IPS-NIHi11 (cell line): ENCODE results near the gene PRKCD.

Experiments
- DNase-seq: peaks from one replicate; pipeline ENCODE4 v3.0.0; 2012; ENCODE audit warnings: mixed read lengths, low spot score

PRKCD gene

DNA sequence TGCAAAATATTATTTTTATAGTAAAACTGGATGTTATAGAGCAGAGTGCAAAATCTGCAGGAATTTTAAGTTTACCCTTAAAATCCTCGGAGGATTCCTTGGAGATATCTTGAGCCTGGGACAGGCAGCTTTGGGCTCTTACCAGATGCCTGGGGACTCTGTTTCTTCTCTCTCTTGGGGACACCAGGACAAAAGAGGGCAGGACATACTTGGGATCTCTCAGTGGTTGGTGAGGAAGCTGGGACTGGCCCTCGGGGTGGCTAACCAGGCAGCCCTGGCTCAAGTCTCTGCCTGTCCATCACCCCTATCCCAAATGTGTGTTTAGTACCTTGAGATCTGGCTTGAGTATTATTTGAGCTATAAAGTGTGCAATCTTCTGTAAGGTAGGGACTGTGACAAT is 56.2 kb downstream of the PRKCD start:
- no peak for DNase-seq

DNA sequence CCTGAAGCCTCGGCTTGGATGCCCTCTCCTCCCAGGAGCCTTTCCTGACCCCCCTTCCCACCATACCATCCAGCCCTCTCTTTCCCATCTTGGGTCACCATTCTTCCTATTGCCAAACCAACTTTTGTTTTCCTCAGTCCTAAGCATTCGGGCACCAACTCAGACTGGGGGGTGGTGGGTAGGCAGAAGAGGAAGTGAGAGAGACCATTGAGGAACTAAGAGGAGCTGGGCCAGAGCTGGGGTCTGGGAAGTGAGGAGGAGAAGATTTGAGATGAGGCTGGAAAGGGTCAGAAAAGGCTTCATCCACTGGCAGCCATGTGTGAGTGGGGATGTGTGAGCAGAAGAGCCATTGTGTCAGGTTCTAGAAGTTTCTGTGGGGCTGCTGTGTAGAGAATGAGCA is 57.1 kb downstream of the PRKCD start:
- DNase-seq: no peak

DNA sequence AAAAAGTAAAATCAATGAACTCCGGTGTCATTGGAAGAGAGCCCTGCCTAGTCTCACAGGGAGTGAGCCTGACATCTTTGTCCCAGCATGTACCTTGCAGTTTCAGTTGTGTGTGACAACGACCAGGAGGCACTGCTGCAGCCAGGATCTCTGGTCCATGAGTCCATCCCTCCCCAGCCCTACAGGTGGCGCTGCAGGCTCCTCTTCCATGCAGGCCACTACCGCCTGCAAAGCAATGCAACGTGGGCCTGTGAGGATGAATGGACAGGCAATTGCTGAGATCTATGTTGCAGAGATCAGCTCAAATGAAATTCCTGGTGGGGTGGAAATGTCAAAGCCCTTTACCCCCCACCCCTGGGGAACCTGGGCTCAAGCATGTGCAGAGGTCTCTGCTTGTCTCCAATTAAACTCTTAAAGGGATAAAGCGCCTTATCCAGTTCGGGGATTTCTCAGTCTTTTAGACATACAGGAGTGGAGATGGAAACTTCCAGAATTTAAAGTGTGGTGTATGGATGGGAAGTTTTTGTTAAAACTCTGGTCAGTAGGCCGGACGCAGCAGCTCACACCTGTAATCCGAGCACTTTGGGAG is 59.0 kb downstream of the PRKCD start:
- peak; percentile 90 for DNase-seq

DNA sequence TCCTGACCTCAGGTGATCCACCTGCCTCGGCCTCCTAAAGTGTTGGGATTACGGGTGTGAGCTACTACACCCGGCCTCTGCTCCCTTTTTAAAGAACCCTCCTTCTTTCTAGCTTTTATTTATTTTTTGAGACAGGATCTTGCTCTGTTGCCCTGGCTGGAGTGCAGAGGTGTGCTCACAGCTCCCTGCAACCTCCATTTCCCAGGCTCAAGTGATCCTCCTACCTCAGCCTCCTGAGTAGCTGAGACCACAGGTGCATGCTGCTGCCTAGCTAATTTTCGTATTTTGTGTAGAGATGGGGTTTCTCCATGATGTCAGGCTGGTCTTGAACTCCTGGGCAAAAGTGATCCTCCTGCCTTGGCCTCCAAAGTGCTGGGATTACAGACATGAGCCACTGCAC is 60.3 kb downstream of the PRKCD start:
- DNase-seq: no peak

DNA sequence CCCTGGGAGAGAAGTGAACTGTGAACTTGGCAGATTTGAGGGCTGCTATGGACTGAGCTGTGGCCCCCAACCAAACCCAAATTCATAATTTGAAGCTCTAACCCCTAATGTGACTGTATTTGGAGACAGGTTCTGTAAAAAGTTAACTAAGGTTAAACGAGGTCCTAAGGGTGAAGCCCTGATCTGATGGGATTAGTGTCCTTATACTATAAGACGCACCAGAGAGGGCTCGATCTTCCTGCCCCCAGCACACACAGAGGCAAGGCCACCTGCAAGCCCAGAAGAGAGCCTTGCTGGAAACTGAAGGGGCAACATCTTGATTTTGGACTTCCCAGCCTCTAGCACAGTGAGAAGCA is 60.8 kb downstream of the PRKCD start:
- DNase-seq: no peak

DNA sequence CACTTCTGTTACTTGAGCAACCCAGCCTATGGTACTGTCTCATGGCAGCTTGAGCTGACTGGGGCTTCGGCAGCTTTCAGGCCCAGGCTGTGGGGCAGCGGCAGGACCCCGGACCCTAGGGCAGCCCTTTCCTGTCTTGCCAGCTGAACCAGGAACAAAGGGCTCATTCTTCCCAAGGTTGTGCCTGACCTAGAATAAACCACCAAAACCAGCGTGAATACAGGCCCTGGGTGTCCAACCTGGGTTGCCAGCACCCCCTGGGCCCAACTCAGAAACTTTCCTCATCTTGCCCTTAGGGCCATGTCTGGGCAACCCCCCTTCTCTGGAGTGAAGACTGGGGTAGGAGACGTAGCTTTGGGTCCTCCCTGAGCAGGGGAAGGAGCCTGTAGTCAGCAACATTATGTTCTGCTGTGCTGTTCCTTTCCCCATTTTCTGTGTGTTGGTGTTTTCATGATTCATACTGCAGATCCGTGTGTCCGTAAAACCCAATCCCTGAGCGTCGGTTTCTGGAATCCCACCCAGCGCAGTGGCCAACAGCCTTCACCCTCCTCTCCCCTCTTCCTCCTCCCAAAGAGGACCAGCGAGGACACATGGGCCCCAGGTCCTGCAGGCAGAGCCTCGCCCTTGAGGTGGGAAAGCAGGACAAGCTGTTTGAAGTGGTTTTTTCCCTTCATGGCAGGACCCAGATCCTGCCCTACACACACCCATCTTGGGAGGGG is 61.3 kb downstream of the PRKCD start:
- DNase-seq: peak; percentile 17

DNA sequence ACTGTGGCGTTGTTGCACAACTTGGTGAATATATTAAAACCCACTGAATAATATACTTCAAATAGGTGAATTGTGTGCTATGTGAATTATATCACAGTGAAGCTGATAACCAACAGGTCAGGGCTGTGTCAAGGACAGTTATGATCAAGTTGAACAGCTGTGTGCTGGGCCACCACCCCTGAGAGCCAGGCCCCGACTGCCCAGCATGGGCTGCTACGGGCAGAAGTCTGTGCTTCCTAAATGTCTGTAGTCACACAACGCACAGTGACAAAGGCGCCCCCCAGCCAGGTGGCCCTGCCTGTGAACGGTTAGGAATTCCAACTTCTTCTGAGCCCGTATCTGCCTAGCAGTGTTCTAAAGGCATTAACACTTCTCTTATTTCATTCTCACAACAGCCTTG is 62.0 kb downstream of the PRKCD start:
- DNase-seq: no peak

DNA sequence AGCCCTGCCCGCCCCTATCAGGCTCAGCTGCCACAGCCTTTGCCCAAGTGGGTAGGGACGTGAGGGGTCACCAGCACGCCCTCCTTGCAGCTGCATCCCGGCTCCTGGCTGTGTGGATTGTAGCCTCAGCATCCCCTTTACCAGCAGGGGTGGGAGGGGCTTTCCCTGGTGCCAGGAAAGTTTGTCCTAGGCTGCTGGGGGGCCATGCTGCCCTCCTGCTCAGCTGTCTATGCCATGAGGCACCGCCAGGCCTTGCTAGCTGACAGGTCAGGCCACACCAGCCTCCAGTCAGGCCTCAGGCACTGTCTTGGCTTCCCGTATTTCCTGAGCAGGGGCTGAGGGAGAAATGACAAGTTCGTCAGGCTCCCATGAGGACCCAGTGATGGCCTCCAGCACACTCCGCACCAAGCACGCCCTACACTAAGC is 62.5 kb downstream of the PRKCD start:
- DNase-seq: peak; percentile 11

DNA sequence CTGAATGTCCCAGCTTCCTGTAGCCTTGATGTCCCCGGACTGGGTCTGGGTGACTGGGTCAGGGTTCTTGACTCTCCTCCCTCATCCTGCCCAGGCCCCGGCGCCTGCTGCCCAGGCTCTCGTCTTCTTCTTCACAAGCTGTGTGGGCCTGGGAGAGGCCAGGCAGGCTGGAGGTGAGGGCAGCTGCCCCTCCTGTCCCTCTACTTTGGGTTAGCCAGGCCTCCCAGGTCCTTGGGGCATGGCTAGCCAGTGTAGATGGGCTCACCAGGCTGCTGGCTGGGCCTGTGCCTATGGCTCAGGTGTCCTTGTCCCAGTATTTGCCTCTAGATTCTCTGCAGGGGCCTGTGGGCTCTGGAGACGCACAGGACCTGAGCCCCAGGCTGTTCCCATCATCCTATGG is 63.0 kb downstream of the PRKCD start:
- DNase-seq: no peak

DNA sequence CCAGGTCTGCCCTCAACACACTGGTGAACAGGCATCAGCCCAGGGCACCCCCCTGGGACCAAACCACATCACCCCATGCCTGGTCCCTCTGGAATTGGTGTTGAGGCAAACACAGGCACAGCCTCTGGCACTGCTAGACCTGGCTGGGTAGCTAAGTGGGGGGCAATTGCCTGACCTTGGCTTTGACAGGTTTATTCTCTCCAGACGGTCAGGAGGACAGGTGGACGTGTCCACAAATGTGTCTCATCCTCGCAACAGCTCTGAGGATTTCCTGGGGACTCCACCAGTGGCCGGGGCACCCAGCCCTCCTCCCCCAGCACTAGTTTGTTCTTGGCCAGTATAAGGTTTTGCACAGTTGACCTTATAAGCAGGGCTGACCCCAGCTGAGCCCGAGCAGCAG is 63.5 kb downstream of the PRKCD start:
- no peak for DNase-seq

DNA sequence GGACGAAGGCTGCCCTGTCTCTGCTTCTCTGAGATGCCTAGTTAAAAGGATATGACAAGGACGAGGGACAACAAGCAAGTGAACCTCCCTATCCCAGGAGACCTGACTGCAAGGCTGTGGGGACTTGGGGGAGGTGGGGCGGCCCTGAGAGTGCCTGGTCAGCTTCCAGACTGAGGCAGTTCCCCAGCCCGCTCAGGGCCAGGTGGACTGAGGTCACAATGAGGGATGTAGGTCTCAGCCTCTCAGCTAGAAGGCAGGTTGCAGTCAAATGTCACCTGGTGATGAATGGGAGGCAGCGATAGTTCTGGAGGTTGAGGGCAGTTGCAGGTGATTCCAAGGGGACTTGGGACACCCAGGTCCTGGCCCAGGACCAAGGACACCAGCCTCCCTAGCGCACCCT is 64.2 kb downstream of the PRKCD start:
- DNase-seq: no peak

DNA sequence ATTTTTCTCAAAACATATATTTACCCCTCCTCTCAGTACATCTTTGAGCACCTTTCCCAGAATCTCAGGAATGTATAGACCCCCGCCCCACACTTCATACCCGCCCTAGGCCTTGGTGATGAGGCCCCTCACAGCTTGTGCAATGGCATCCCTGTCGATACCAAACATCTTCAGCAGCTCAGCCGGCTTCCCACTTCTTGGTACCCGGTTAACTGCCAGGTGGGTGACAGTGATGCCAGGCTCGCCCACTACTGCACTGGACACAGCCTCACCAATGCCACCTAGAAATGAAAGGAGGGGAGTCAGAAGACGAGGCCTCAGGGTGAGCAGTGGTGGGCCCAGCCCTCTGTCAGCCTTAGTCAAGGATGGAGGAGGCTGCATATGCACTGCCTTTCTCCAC is 64.6 kb downstream of the PRKCD start:
- no peak for DNase-seq

DNA sequence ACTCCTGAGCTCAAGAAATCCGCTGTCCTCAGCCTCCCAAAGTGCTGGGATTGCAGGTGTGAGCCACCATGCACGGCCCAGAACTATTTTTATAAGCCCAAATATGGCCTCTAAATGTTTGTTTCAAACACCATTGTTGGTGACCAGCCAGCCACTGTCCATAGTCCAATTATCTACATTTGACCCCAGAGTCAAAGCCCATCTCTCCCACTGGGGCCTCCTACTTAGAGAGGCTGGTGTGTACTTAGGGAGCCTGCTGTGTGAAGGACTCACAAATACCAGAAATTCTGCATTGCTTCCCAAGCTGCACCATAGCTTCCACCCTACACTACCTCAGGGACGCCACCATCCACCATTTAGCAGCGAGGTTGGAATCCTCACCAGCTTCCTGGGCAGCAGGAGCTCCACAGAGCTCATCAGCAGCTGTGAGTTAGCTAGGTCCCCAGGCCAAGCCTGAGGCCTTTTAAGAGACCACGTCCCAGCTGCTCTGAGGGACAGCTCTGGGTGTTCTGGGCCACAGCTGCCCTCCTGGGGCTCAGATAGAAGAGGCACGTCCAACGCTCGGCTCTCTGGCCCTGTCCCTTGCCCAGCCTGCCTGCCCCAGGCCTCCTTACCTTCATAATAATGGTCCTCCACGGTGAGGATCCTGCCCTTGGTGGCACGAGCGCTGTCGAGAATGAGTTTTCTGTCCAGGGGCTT is 65.3 kb downstream of the PRKCD start:
- peak; percentile 6 for DNase-seq

DNA sequence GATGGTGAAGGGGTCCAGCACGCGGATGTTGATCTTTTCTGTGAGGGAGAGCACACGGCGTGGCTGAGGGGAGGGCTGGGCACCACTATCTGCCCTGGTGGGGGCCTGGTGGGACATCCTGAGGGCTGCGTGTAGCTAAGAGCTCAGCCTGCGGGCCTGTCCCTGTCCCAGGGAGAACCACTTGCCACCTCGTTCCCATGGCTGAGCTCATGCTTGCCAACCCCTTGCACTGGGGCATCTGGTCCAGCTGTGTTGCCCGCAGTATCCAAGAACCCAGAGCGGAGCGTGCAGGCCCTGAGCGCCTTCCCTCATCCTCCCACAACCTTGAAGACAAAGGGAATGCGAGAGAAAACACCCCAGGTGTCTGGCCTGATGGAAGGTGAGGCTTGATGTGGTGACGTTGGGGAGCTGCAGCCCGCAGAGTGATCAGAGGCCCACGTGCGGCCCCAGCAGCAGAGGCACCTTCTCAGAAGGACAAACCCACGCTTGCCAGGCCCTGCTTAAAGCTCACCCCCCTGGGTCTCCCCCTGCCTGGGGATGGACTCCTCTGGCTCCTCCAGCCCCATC is 65.9 kb downstream of the PRKCD start:
- DNase-seq: peak; percentile 5

DNA sequence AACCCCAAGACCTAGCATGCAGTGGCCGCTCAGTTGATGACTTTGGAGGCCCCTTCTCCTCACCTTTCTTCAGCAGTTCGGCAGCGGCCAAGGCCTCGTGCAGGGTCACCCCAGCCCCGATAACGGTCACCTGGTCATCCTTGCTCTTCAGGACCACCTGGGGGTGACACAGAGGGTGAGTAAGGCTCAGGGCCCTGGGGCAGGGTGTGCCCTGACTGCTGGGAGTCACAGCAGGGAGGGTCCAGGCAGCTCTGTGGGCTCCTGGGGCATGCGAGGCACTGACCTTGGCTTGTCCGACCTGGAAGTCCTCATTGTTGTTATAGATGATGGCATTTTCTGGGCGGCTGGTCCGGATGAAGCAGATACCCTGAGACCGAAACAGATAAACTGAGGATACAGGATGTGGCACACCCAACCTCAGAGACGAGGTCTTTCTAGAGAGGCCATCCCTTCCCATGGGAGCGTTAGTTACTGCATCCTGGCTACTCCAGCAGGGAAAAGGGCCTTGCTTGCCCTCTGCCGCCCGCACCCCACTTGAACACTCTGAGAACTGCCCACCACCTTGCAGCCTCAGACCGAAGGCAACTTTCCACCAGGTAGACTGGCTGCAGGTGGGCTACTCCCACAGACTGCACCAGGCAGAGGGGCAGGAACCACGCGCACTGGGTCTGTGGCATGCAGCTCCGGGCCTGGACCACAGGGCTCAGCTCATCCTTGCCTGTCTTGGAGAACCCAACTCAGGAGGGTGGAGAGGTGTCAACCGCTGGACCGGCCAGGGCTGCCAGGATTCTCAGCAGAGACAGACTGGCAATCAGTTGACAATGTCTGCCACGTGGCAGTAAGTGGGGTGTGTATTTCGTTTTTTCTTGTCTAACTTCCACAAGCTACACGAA is 67.2 kb downstream of the PRKCD start:
- DNase-seq: peak; percentile 4

DNA sequence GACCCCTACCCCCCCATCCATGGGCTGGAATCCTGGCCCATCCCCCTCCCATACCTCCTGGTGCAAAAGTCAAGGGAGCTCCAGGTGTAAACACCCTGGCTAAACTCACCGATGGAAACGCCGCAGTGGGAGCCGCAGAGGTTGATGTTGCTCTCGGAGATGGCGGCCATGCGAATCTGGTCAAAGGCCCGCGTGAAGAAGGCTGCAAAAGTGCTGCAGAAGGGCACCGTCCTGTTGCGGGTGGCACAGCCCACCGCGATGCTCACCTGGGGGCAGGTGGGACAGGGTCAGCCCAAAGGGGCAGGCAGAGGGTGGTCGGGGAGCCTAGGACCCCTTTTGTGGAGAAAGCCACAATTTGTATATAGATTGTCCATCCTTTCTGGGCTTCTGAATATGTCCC is 68.2 kb downstream of the PRKCD start:
- peak; percentile 3 for DNase-seq

DNA sequence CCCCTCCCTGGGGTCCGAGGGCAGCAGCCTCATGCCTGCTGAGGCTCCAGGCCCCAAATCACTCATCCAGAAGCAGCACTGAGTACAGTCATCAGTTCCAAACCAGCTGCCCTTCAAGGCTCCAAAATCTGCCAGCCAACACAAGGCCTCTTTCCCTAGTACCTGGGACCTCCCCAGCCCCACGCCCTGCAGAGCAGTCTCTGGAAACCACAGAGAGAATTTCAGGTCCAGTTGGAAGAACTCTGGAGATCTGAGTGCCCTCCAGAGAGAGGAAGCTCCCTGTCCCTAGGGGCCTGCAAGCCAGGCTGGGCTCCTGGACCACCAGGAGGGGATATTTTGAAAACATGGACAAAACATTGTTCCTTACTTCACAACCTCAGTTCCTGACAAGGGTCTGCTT is 68.6 kb downstream of the PRKCD start:
- DNase-seq: peak; percentile 4

DNA sequence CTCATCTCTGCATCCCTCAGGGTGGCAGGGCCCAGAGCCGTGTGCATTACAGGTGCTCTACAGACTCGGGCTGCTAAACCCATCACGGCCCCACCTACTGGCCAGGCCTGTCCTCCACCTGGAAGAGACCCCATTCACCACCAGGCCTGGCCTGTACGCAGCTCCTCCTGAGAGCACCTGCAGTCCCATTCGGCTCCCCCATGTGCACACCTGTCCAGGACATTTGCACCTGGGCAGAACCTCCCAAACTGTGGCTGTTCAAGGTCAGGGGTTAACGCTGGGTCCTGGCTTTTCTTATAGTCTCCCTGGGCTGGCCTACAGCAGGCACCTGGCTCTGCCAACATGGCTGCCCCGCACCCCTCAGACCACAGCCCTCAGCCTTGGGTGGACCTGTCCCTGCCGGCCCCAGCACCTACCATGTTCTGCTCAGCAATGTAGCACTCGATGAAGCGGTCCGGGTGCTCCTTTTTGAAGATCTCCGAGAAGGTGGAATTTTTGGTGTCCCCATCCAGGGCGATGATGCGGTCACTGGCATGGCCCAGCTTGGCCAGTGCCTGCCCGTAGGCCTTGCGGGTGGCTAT is 69.1 kb downstream of the PRKCD start:
- DNase-seq: peak; percentile 72

DNA sequence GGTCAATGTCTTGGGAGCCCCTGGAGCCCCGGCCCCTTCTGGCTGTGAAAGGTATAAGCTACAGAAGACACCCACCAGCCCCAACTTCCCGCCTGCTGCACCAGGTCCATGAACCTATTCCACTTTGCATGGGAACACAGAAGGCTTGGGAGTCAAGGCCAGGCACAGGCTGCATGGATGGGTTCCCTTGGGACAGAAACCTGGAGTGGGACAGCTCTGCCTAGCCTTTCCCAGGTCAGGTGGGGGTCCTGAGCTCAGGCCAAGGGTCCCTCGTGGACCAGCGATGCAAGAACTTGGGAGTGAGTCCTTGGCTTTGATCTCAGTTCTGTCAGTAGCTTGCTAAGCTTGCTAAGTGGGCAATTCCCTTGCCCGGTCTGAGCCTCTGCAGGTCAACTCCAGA is 69.8 kb downstream of the PRKCD start:
- DNase-seq: no peak

DNA sequence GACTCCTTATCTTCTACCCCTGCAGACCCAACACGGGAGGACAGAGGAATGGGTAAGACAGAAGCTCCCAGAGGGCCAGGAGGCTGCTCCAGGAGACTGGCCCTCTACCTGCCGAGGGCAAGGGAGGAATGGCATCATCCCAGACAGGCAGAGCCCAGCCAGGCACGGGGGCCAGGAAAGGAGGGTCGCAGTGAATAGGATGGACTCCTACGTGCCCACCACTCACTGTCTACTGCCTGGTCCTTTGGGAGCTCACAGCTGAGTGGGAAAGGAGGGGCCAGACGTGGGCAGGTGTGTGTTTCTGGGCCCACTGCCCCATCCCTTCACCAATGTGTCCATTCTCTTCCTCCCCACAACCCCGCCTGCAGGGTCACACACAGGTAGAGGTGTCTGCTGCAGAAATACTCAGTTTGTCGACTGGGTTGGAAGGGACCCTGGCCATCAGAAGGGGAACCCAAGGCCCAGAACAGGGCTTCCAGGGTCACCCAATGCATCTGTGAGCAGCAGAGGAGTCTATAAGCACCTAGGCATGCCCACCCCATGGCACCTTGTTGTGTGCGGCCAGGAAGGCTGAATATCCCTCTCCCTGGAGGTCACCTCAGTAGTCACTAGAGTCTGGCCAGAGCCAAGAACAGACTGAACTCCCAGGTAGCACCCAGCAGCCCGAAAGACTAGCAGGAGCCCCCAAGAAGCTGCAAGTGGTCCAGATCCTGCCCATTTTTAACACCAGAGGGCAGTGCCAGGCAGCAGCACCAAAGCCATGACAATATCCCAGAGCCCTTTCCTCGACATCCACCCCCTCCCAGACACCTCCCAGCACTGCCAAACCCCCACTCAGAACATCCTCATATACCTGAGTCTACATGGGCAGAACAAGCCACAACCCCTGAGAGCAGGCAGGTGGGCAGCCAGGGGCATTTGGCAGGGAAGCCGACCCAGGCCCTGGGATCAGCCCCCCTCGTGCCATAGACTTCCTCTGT is 70.8 kb downstream of the PRKCD start:
- DNase-seq: no peak
